SKM-1 (cell line): Measurements from ENCODE around the gene SAMD4A.

Source experiments
- DNase-seq: peaks from one replicate; lab custom pipeline; 2025; ENCODE audit not compliant: unreplicated experiment; lab: John Stamatoyannopoulos, UW

Gene SAMD4A

GRCh38 chr14:54627540-54628363 lies 60.8 kb downstream of the SAMD4A start:
- DNase-seq = no peak

- no peak for DNase-seq
These were observed 62.3 kb downstream of the SAMD4A start for GRCh38 chr14:54629183-54629582.

- DNase-seq = no peak
These were observed 62.9 kb downstream of the SAMD4A start for GRCh38 chr14:54629635-54630360.

- no peak for DNase-seq
These were observed 64.1 kb downstream of the SAMD4A start for GRCh38 chr14:54631016-54631415.

GRCh38 chr14:54632452-54632851 lies 65.5 kb downstream of the SAMD4A start:
- no peak for DNase-seq

- no peak for DNase-seq
These were observed 66.1 kb downstream of the SAMD4A start for GRCh38 chr14:54633076-54633475.

- no peak for DNase-seq
These were observed 70.6 kb downstream of the SAMD4A start for GRCh38 chr14:54637270-54638134.

- DNase-seq = no peak
These were observed 71.2 kb downstream of the SAMD4A start for GRCh38 chr14:54638135-54638446.

- no peak for DNase-seq
These were observed 72.7 kb downstream of the SAMD4A start for GRCh38 chr14:54639611-54640010.

GRCh38 chr14:54640506-54640905 lies 73.6 kb downstream of the SAMD4A start:
- no peak for DNase-seq

GRCh38 chr14:54642121-54642520 lies 75.2 kb downstream of the SAMD4A start:
- no peak for DNase-seq

- DNase-seq = no peak
These were observed 76.1 kb downstream of the SAMD4A start for GRCh38 chr14:54642801-54643695.

GRCh38 chr14:54643696-54644176 lies 76.8 kb downstream of the SAMD4A start:
- no peak for DNase-seq

GRCh38 chr14:54645639-54646038 lies 78.7 kb downstream of the SAMD4A start:
- no peak for DNase-seq

GRCh38 chr14:54646626-54647025 lies 79.7 kb downstream of the SAMD4A start:
- DNase-seq = no peak

GRCh38 chr14:54647378-54647777 lies 80.5 kb downstream of the SAMD4A start:
- DNase-seq = no peak

- no peak for DNase-seq
These were observed 82.1 kb downstream of the SAMD4A start for GRCh38 chr14:54649056-54649455.

GRCh38 chr14:54650331-54650958 lies 83.5 kb downstream of the SAMD4A start:
- DNase-seq = no peak

- no peak for DNase-seq
These were observed 84.0 kb downstream of the SAMD4A start for GRCh38 chr14:54650959-54651351.

- DNase-seq = no peak
These were observed 84.7 kb downstream of the SAMD4A start for GRCh38 chr14:54651649-54652048.
